Measurements from ENCODE around the gene TUBGCP3.

TUBGCP3 gene

GRCh38 chr13:112483299-112483698, 104.7 kb downstream of the TUBGCP3 start:
- H3K4me1 ChIP-seq (ENCODE audit: low read depth, poor library complexity, severe bottlenecking), result no peaks in the 10 kb centered on the region
- TF ChIP-seq CTCF (conservative IDR thresholded peaks at IDR 0.05; ENCODE audit: low read depth, low read length), result no peak
- no peak overlapping the region for H3K9ac ChIP-seq
- H4K20me1 ChIP-seq (ENCODE audit: insufficient read depth), result no peaks in the 10 kb centered on the region
- H2AFZ ChIP-seq (ENCODE audit: low read depth), result no peak overlapping the region
- H3K27ac ChIP-seq, result no peak overlapping the region
- H3K79me2 ChIP-seq (ENCODE audit: insufficient read depth, low read depth), result no peaks in the 10 kb centered on the region
- no peaks in the 10 kb centered on the region for H3K36me3 ChIP-seq (ENCODE audit: insufficient read depth)
- no peaks in the 10 kb centered on the region for H3K27me3 ChIP-seq (ENCODE audit: insufficient read depth, low read depth)
- H3K4me3 ChIP-seq (IDR thresholded peaks at IDR 0.05; ENCODE audit: insufficient read depth, low read depth, low read length), result no peak overlapping the region
- H3K4me2 ChIP-seq, result no peak overlapping the region

- Histone ChIP-seq H3K27ac (no peak overlapping the region), H3K9ac (no peak overlapping the region), H4K20me1 (ENCODE audit: insufficient read depth) (no peaks in the 10 kb centered on the region), H2AFZ (ENCODE audit: low read depth) (no peak overlapping the region), H3K79me2 (ENCODE audit: insufficient read depth, low read depth) (no peaks in the 10 kb centered on the region), H3K4me2 (no peak overlapping the region), H3K27me3 (ENCODE audit: insufficient read depth, low read depth) (no peaks in the 10 kb centered on the region), H3K4me1 (ENCODE audit: low read depth, poor library complexity, severe bottlenecking) (no peaks in the 10 kb centered on the region), H3K4me3 (IDR thresholded peaks at IDR 0.05; ENCODE audit: insufficient read depth, low read depth, low read length) (no peak overlapping the region), H3K36me3 (ENCODE audit: insufficient read depth) (no peaks in the 10 kb centered on the region)
- TF ChIP-seq CTCF (conservative IDR thresholded peaks at IDR 0.05; ENCODE audit: low read depth, low read length), result no peak
These were observed 106.5 kb downstream of the TUBGCP3 start for GRCh38 chr13:112481458-112481857.

GRCh38 chr13:112479389-112479788, 108.6 kb downstream of the TUBGCP3 start:
- H4K20me1 ChIP-seq (ENCODE audit: insufficient read depth), result no peaks in the 10 kb centered on the region
- no peak overlapping the region for H3K4me2 ChIP-seq
- H3K79me2 ChIP-seq (ENCODE audit: insufficient read depth, low read depth), result no peaks in the 10 kb centered on the region
- no peak for TF ChIP-seq CTCF (conservative IDR thresholded peaks at IDR 0.05; ENCODE audit: low read depth, low read length)
- H3K4me1 ChIP-seq (ENCODE audit: low read depth, poor library complexity, severe bottlenecking), result no peaks in the 10 kb centered on the region
- H3K4me3 ChIP-seq (IDR thresholded peaks at IDR 0.05; ENCODE audit: insufficient read depth, low read depth, low read length), result no peak overlapping the region
- H3K9ac ChIP-seq, result no peak overlapping the region
- no peaks in the 10 kb centered on the region for H3K36me3 ChIP-seq (ENCODE audit: insufficient read depth)
- no peaks in the 10 kb centered on the region for H3K27me3 ChIP-seq (ENCODE audit: insufficient read depth, low read depth)
- no peak overlapping the region for H2AFZ ChIP-seq (ENCODE audit: low read depth)
- no peak overlapping the region for H3K27ac ChIP-seq

GRCh38 chr13:112477070-112477619, 110.8 kb downstream of the TUBGCP3 start:
- Histone ChIP-seq H3K27me3 (ENCODE audit: insufficient read depth, low read depth) (no peaks in the 10 kb centered on the region), H3K9ac (no peak overlapping the region), H3K4me2 (no peak overlapping the region), H3K36me3 (ENCODE audit: insufficient read depth) (no peaks in the 10 kb centered on the region), H3K4me3 (IDR thresholded peaks at IDR 0.05; ENCODE audit: insufficient read depth, low read depth, low read length) (no peak overlapping the region), H2AFZ (ENCODE audit: low read depth) (no peak overlapping the region), H3K79me2 (ENCODE audit: insufficient read depth, low read depth) (no peaks in the 10 kb centered on the region), H4K20me1 (ENCODE audit: insufficient read depth) (no peaks in the 10 kb centered on the region), H3K4me1 (ENCODE audit: low read depth, poor library complexity, severe bottlenecking) (no peaks in the 10 kb centered on the region), H3K27ac (no peak overlapping the region)
- no peak for TF ChIP-seq CTCF (conservative IDR thresholded peaks at IDR 0.05; ENCODE audit: low read depth, low read length)
